Stimulated activated CD8-positive, alpha-beta memory T cell treated with anti-CD3 and anti-CD28 coated beads, Interleukin-7, amount 100 ng/mL, for 24 hours (primary cell): ENCODE data around the gene ARHGAP35.

ENCODE experiments used
- DNase-seq: peaks from one replicate; pipeline ENCODE4 v3.0.0-alpha.2; 2020; ENCODE audit warnings: low read depth

Gene ARHGAP35

DNA sequence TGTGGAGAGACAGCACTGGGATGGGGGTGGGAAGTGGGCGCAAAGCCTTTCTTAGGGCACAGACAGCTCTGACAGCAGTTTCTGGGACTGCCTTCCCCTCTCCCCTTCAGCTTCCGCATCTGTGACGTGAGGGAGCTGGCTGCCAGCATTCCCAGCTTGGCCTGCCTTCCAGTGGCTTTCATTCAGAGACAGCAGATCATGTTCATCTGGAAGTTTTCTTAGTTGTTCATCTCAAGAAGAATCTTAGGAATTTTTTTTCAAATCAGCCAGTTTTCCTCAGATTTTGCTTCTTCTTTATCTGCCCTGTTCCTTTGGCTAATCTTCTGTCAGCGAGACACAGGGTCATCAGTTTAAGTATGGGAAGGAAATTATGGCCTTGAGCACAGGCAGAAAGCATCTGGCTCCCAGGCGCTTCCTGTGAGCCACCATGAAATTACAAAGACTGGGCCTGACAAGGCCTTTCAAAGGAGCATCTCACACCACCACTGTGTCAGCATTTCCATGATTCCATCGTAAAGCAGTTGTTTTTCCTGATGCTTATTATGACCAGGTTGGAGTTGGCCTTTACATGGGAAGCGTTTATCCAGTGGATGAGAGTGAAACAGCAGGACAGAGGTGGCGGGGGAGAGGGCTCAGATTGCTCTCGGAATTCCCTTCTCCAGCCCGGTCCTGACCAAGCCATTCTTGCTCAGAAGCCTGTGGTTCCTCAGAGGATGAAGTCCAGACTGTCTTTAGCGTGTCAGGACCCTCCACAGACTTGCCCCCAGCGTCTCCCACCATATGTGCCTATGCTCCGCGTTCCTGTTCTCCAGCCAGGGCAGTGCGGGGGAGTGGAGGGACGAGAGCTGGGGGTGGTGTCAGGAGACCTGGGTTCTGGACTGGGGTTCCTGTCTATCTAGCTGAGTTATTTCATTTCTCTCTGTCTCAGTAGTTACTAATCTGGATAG lies 43.6 kb downstream of the ARHGAP35 start:
- DNase-seq = no peak

DNA sequence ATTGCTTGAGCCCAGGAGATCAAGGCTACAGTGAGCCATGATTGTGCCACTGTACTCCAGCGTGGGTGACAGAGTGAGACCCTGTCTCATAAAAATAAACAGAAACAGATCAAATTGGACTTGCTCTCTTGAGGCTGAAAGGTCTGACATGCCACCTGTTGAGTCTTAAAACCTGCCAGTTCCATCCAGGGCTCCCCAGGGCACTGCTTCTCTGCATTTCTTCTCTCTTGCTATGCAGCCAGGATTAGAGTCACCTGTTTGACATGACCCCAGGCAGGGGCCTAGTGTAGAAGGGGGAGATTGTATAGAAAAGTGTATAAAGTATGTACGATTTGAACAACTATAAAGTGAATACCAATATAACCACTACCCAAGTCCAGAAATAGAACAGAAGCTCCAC lies 45.4 kb downstream of the ARHGAP35 start:
- DNase-seq = no peak

DNA sequence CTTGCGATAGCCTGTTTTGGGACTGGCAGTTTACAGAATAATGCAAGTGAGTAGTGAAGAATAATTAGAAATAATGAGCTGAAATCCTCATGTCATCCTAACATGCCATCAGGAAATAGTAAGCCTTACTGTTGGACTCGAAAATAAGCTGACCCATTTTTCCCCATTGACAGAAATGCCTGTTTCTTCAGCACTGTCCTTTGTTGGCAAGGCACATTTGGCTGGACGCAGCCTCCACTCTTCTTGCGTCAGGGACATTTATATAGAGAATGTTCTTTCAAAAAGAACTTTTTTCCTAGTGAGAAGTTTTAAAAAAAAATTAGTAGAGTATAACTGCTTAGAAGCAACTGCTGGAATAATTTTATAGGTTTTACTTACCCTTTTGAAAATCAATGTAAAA lies 47.1 kb downstream of the ARHGAP35 start:
- no peak for DNase-seq

DNA sequence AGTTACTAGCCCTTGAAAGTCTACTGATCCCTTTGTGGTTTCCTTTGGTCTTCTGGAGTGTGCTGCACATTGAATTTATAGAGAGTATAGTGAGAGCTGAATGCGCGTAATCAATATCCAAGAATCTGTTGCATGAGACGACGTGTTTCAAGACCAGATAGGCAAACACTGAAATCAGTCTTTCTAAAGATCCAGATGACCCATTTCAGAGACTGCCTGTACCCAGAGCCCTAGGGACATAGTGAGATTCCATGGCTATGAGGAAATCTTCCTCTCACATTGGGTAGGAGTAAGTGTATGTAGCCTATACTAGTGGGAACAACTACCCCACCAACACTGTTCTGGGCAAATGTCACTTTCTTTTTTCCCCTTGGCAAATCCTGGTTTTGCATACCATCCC lies 48.6 kb downstream of the ARHGAP35 start:
- no peak for DNase-seq
